ENCODE data around the gene MFNG.

DNA sequence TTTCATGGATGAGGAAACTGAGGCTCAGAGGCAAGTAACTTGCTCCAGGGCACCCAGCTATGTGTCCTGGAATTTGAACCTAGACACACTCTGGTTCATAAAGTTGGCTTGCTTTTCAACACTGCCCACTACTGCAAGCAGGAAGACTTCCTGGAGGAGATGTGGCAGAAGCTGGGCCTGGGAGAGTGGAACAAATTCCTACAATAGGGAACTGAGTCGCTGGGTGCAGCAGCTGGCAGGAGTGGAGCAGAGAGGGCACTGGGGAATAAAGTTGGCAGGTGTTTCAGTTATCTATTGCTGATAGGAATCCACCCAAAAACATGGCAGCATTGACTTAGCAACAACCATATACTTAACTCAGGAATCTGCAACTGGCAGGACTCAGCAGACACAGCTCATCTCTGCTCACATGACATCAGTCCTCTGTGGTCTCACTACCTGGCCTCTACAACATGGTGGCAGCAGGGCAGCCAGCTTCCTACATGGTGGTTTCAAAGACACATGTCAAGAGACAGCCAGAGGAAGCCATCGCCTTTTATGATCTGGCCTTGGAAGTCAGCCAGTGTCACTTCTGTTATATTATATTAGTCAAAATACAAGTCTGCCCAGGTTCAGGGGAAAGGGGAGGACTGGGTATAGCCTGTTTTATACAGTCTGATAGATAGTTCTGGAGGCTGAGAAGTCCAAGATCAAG is 43.6 kb upstream of the MFNG start:
- TF ChIP-seq, protein P1, sequence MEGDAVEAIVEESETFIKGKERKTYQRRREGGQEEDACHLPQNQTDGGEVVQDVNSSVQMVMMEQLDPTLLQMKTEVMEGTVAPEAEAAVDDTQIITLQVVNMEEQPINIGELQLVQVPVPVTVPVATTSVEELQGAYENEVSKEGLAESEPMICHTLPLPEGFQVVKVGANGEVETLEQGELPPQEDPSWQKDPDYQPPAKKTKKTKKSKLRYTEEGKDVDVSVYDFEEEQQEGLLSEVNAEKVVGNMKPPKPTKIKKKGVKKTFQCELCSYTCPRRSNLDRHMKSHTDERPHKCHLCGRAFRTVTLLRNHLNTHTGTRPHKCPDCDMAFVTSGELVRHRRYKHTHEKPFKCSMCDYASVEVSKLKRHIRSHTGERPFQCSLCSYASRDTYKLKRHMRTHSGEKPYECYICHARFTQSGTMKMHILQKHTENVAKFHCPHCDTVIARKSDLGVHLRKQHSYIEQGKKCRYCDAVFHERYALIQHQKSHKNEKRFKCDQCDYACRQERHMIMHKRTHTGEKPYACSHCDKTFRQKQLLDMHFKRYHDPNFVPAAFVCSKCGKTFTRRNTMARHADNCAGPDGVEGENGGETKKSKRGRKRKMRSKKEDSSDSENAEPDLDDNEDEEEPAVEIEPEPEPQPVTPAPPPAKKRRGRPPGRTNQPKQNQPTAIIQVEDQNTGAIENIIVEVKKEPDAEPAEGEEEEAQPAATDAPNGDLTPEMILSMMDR (conservative IDR thresholded peaks at IDR 0.05; ENCODE audit: low read length), result no peak
- no peak for TF ChIP-seq EZH2phosphoT487 (IDR thresholded peaks at IDR 0.05; ENCODE audit: borderline replicate concordance, low read depth, low read length)
